Lung (tissue), 12 donors: ENCODE results near the gene AOX1. TPM values are rescaled to one million over a fixed set of nuclear protein-coding genes. Genes with fewer than 3 reads are reported as not detected.
"Not testable (repeated sequence)": the region's sequence is repeated elsewhere in the genome, so short reads cannot be mapped to it uniquely, and the experiment has no call there.

Experiments
- ATAC-seq: fragments of 200-7000 bp; cut with Tn5 transposase; one replicate; pipeline ENCODE4 v1.9.1; 2020; ENCODE audit warnings: moderate number of reproducible peaks; ENCODE audit not compliant: insufficient read depth, low FRiP score
- DNase-seq, 3 donors: peaks; one replicate each; pipeline ENCODE4 v3.0.0-alpha.2; 2013 to 2017
- H3K27ac ChIP-seq, 2 donors: one replicate each; pipeline ENCODE4 v1.5.1; 2013; ENCODE audit warnings: mild to moderate bottlenecking in 2 of 2, moderate library complexity in 2 of 2, control low read depth in 1 of 2, inconsistent platforms in 1 of 2, low read depth in 1 of 2, low read length in 1 of 2
- H3K27me3 ChIP-seq, 3 donors: one replicate each; pipeline ENCODE4 v1.5.1; 2013; ENCODE audit warnings: low read length in 2 of 3; ENCODE audit not compliant: control insufficient read depth in 3 of 3, insufficient read depth in 3 of 3
- H3K36me3 ChIP-seq, 4 donors: one replicate each; pipeline ENCODE4 v1.5.1; 2013; ENCODE audit warnings: low read length in 4 of 4, mild to moderate bottlenecking in 1 of 4, moderate library complexity in 1 of 4; ENCODE audit not compliant: control insufficient read depth in 4 of 4, insufficient read depth in 4 of 4
- H3K4me1 ChIP-seq, 5 donors: one replicate each; pipeline ENCODE4 v1.5.1; 2013; ENCODE audit warnings: low read length in 5 of 5, mild to moderate bottlenecking in 2 of 5, moderate library complexity in 1 of 5; ENCODE audit not compliant: control insufficient read depth in 5 of 5, insufficient read depth in 5 of 5
- H3K4me3 ChIP-seq: one replicate; pipeline ENCODE4 v1.5.1; 2013; ENCODE audit warnings: mild to moderate bottlenecking, control low read depth, moderate library complexity
- H3K9ac ChIP-seq, 2 donors: one replicate each; pipeline ENCODE4 v1.5.1; 2013; ENCODE audit warnings: low read length in 2 of 2, control low read depth in 1 of 2; ENCODE audit not compliant: insufficient read depth in 1 of 2
- H3K9me3 ChIP-seq, 4 donors: one replicate each; pipeline ENCODE4 v1.5.1; 2013; ENCODE audit warnings: low read length in 3 of 4, mild to moderate bottlenecking in 1 of 4, moderate library complexity in 1 of 4; ENCODE audit not compliant: control insufficient read depth in 4 of 4, insufficient read depth in 3 of 4
- WGBS, 2 donors: extraction: QIAGEN DNeasy Blood & Tissue Kit; methylation state at CpG; one replicate each; pipeline ENCODE4 v1.1.7; 2013; 5-methylcytosine and 5-hydroxymethylcytosine counted together
- polyA plus RNA-seq, 2 donors: library from polyadenylated mRNA; stranded (reverse); fragments of 200-250 nt; gene quantifications; one replicate each; pipeline ENCODE4 v1.2.1, GENCODE V29; 2013
- total RNA-seq, 2 donors: library from RNA; depleted of rRNA in 1 of 2; stranded (reverse); fragments of >200 nt in 1 of 2; gene quantifications; one replicate each; pipeline ENCODE4 v1.2.1, GENCODE V29; 2014 to 2021
- TF ChIP-seq, protein P1 (sequence below): IDR thresholded peaks from 2 replicates; pipeline ENCODE4 v1.5.1; 2012; ENCODE audit warnings: mild to moderate bottlenecking; ENCODE audit errors: control extremely low read depth, extremely low read depth
- donor health status: control.
- donor health status: control.
- donor health status: Bipolar disorder and iron deficiency.
- donor health status: healthy.
- donor health status: DM: yes; HTN: yes; CAD: no.

The AOX1 gene
- total and polyA plus RNA-seq, 4 donors, result 8.0 to 48.5 (median 10.6) TPM

DNA sequence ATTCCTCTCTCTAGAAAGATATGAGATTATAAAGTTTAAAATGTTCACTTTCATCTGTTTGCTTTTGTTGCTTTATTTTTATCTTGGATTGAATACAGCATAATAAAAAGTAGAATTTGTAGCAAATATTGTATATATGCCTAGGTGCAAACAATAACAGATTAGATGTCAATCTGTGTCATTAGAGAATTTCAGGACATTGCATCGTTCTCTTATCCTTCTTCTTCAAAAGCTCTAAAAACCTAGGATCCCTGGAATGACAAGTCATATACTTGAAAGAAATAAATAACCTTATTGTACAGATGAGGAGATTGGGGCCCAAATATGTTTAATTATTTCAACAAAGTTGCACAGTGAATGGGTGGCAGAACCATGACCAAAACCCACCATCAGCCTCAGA is 123.1 kb downstream of the AOX1 start:
- TF ChIP-seq, protein P1, sequence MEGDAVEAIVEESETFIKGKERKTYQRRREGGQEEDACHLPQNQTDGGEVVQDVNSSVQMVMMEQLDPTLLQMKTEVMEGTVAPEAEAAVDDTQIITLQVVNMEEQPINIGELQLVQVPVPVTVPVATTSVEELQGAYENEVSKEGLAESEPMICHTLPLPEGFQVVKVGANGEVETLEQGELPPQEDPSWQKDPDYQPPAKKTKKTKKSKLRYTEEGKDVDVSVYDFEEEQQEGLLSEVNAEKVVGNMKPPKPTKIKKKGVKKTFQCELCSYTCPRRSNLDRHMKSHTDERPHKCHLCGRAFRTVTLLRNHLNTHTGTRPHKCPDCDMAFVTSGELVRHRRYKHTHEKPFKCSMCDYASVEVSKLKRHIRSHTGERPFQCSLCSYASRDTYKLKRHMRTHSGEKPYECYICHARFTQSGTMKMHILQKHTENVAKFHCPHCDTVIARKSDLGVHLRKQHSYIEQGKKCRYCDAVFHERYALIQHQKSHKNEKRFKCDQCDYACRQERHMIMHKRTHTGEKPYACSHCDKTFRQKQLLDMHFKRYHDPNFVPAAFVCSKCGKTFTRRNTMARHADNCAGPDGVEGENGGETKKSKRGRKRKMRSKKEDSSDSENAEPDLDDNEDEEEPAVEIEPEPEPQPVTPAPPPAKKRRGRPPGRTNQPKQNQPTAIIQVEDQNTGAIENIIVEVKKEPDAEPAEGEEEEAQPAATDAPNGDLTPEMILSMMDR, result no peak
- no peak for ATAC-seq
- no peaks in the 10 kb centered on the region for H3K27me3 ChIP-seq
- DNase-seq, result no peak
- no peaks in the 10 kb centered on the region for H3K9me3 ChIP-seq
- WGBS, 2 donors, result 83 to 94% methylated on average over 1 of the region's 1 CpG
- no peak overlapping the region for H3K27ac ChIP-seq
- H3K4me3 ChIP-seq, result no peak overlapping the region
- peaks cover 0 to 15% (median 0%) of the 10 kb centered on the region in 5 donors for H3K4me1 ChIP-seq
- no peak overlapping the region for H3K9ac ChIP-seq
- no peaks in the 10 kb centered on the region for H3K36me3 ChIP-seq

DNA sequence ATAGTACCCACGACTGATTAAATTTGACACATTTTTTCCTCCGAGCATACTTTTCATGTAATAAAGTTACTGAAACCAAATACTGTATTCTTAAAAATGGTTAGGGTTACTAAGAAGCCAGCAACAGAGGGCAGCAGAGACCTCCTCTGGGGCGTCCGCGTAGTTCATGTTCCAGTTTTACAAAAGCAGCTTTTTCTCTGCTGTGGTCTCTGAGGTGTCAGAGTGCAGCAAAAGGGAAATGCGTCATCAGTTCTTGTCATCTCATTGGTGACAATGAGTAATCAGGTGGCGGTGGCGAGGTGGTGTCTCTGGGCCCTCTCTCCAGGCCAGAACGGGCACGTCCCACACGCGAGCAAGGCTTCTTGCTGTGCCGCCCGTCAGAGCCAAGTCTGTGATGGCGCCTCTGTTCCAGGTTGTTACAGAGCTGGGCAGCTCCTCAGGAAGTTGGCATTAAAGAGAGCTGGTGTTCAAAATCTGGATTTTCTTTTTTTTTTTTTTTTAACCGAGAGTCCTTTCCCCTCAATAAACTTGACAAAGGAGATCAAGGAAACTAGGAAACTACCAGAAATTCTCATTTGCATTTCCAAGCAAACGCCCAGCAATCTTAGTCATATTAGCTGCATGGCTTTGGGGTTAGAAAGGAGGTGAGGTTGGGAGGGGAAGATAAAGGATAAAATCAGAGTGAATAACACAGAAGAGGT is 127.3 kb downstream of the AOX1 start:
- TF ChIP-seq, protein P1, result peak; percentile 84
- H3K4me1 ChIP-seq, result peaks cover 0 to 3% (median 0%) of the 10 kb centered on the region in 5 donors
- peak overlapping the region; percentile 52 to 54 for H3K27ac ChIP-seq
- peak overlapping the region in 1 of 2 donors; percentile 83 for H3K9ac ChIP-seq
- no peaks in the 10 kb centered on the region for H3K9me3 ChIP-seq
- no peaks in the 10 kb centered on the region for H3K27me3 ChIP-seq
- ATAC-seq, result peak; percentile 98
- H3K36me3 ChIP-seq, result no peaks in the 10 kb centered on the region
- DNase-seq, result peak; percentile 89 to 95 (median 94)
- H3K4me3 ChIP-seq, result no peak overlapping the region
- 4 to 5% methylated on average over 17 of the region's 17 CpGs for WGBS, 2 donors

DNA sequence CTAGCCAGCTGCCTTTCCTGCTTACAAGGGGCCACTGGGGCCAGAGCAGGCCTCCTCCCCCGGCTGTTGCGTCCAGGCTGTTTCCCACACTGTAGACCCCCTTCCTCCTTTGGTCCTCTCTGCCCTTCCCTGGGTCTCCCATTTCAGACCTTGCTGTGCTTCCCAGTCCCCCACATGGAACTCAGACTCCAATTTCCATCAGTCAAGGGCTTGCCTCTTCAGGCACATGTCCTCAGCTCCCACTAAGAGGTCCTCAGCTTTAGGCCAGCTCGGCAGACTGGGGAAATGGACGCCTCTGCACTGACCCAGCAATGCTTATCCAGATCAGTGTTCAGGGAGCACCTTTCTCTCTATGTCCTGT is 127.9 kb downstream of the AOX1 start:
- ATAC-seq (no peak), DNase-seq (no peak)
- 90% methylated on average over 4 of the region's 4 CpGs for WGBS, 2 donors

DNA sequence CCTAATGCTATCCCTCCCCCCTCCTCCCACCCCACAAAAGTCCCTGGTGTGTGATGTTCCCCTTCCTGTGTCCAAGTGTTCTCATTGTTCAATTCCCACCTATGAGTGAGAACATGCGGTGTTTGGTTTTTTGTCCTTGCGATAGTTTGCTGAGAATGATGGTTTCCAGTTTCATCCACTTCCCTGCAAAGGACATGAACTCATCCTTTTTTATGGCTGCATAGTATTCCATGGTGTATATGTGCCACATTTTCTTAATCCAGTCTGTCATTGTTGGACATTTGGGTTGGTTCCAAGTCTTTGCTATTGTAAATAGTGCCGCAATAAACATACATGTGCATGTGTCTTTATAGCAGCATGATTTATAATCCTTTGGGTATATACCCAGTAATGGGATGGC is 129.2 kb downstream of the AOX1 start:
- not testable (repeated sequence) for H3K9me3 ChIP-seq, H3K9ac ChIP-seq, H3K36me3 ChIP-seq, H3K27me3 ChIP-seq, ATAC-seq, H3K27ac ChIP-seq, H3K4me1 ChIP-seq, H3K4me3 ChIP-seq, DNase-seq
- 98 to 100% methylated on average over 3 of the region's 3 CpGs for WGBS, 2 donors

More for the DNA sequence above, 127.9 kb downstream of the AOX1 start:
- peaks cover 0 to 3% (median 0%) of the 10 kb centered on the region in 5 donors for H3K4me1 ChIP-seq
- TF ChIP-seq, protein P1, result no peak
- H3K27me3 ChIP-seq, result no peaks in the 10 kb centered on the region
- H3K27ac ChIP-seq, result peak overlapping the region; percentile 5 to 52
- H3K36me3 ChIP-seq, result no peaks in the 10 kb centered on the region
- no peaks in the 10 kb centered on the region for H3K9me3 ChIP-seq
- no peak overlapping the region for H3K9ac ChIP-seq
- H3K4me3 ChIP-seq, result no peak overlapping the region
